Esophagus squamous epithelium (tissue), 5 donors: Measurements from ENCODE around the gene IFNA14. TPM values are rescaled to one million over a fixed set of nuclear protein-coding genes. Genes with fewer than 3 reads are reported as not detected.

Experiments used
- DNase-seq: peaks from one replicate; lab custom pipeline; 2025; lab: John Stamatoyannopoulos, UW
- H3K27ac ChIP-seq, 4 donors: fragments of 200-600 bp; sonication (generic); one replicate each; pipeline ENCODE4 v1.5.1; 2016 to 2019; ENCODE audit warnings: mild to moderate bottlenecking in 1 of 4
- H3K27me3 ChIP-seq, 4 donors: fragments of 200-600 bp; sonication (generic); 1 replicate in 3 of 4; 2 replicates in 1 of 4; pipeline versions ENCODE4 v1.5.1 to v1.6.0; 2017 to 2021; ENCODE audit warnings: antibody characterized with exemption in 1 of 4
- H3K36me3 ChIP-seq, 3 donors: fragments of 200-600 bp; sonication (generic); one replicate each; pipeline ENCODE4 v1.5.1; 2016 to 2019
- H3K4me1 ChIP-seq, 3 donors: fragments of 200-600 bp; sonication (generic); one replicate each; pipeline ENCODE4 v1.5.1; 2017 to 2019
- H3K4me3 ChIP-seq, 4 donors: fragments of 200-600 bp; sonication (generic); 1 replicate in 3 of 4; 2 replicates in 1 of 4; pipeline ENCODE4 v1.5.1; 2016 to 2019; ENCODE audit warnings: mild to moderate bottlenecking in 2 of 4, moderate library complexity in 1 of 4
- H3K9me3 ChIP-seq, 3 donors: fragments of 200-600 bp; sonication (generic); one replicate each; pipeline ENCODE4 v1.5.1; 2016 to 2019
- CTCF ChIP-seq, 6 experiments: fragments of 450-650 bp in 4 of 6; fragments of 200-600 bp in 2 of 6; sonication (generic) in 2 of 6; IDR thresholded peaks; one replicate each; pipeline ENCODE4 v1.5.1; 2016 to 2019; ENCODE audit warnings: antibody characterized with exemption in 6 of 6, mild to moderate bottlenecking in 4 of 6, moderate library complexity in 4 of 6
- POLR2A ChIP-seq, 4 donors: fragments of 450-650 bp; IDR thresholded peaks; one replicate each; pipeline ENCODE4 v1.6.1; 2017; ENCODE audit warnings: antibody characterized with exemption in 4 of 4, mild to moderate bottlenecking in 4 of 4, moderate library complexity in 3 of 4
- WGBS, 2 donors: methylation state at CpG; one replicate each; pipeline ENCODE4 v1.1.5; 2018; 5-methylcytosine and 5-hydroxymethylcytosine counted together
- intact Hi-C: fragments of 100-400 bp; cut with DNase I; formaldehyde crosslinking; loops from one replicate; pipeline ENCODE4 v1.15.0; 2022
- total RNA-seq, 4 donors: library from RNA; depleted of rRNA; stranded (reverse); fragments of >200 nt; gene quantifications; one replicate each; pipeline ENCODE4 v1.1.0, GENCODE V29; 2016
- donor health status: DM: yes; HTN: yes; CAD: no.

IFNA14 gene
- total RNA-seq, 4 donors from 2014 or later = not detected

DNA sequence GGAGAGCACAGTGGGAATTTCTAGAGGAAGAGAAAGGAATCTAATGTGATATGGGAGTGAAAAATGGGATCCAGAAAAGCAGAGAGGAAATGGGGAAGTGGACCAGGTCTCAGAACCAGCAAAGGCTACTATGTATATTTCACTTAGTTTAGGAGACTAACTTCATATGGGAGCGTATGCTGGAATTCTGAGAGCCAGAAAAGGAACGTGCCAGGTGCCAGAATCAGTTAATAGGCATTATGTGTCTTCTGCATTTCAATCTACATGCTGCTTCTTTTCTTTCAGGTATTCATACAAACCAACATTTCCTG, 28.5 kb upstream of the IFNA14 start:
- peaks cover 0 to 3% (median 0%) of the 10 kb centered on the region in 4 donors for H3K27me3 ChIP-seq
- H3K4me3 ChIP-seq = no peak overlapping the region
- H3K27ac ChIP-seq = peak overlapping the region in 1 of 4 donors; percentile 25
- WGBS, 2 donors = 23 to 44% methylated on average over 2 of the region's 2 CpGs
- H3K4me1 ChIP-seq = peaks cover 0 to 49% (median 14%) of the 10 kb centered on the region in 3 donors
- intact Hi-C loops = no loop called here
- no peak for DNase-seq
- H3K36me3 ChIP-seq = no peaks in the 10 kb centered on the region
- TF ChIP-seq CTCF (IDR thresholded peaks at IDR 0.05) (no peak), POLR2A (IDR thresholded peaks at IDR 0.05) (no peak)
- H3K9me3 ChIP-seq = peaks cover 0 to 6% (median 0%) of the 10 kb centered on the region in 3 donors

DNA sequence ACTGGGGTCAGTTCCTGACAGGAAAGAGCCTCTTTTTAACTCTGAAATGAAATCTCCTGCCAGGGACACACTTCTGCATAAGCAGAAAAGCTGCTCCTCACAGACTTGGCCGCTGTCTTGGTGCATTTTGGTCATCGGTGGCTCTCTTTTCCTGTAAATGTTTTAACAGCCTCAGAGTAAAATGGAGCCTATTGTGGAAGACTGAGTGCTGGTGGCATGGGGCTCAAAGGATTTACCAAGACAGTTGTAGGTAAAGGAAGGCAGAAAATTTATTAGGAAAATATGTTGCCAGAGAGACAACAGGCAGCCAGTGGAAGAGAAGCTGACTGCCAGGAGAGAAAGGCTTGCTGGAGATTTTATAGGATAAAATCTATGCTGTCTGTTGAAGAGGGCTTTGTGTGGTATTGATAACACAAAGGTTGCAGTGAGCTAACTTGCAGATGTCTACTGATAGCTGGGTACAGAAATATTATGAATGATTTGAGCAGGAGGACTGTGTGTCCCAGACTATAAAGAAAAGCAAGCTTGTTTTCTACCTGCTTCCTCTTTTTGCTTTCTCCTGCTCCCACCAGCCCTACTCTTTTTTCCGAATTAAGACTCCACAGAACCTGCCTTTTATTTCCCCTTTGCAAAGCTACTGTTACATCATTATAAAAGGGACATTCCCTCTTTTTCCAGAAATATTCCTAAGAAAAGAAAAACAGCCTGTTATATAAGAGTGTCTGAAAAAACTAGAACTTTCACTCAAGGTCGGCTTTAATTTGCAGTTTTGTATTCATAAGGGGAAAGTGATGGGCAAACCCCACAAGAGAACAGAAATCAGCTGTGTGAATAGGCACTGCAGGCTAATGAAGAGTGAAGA, 27.9 kb upstream of the IFNA14 start:
- intact Hi-C loops = no loop called here

DNA sequence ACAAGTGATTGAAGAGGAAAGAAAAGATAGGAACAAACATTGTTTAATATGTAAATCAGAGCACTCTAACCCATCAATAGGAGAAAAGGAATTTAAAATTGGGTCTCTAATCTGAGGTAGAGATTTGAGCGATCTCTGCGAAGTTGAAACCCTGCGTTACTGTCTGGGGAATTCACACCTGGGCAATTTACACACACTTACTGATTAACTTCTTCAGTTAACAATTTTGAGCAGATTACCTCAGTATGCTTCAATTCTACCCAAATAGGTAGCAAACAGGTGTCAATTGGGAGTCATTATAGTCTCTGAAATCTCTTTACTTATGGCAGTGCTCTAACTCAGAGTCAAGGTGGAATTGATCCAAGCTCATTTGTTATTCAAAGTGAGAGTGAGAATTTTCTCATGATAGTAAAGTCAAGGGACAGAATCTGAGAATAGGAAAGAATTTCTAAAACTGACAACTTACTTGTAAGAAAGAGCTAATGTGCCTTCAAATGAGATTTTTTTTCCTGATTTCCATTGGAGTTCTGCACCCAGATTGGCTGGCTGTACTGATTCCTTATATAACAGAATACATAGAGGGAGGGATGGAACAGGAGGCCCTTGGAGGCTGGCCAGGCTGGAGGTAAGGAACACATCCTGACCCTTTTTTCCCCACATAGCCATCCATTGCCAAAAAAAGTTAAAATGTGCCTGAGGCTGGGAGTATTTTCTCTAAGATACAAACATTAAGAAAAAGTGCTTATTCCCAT, 27.1 kb upstream of the IFNA14 start:
- WGBS, 2 donors = 40% methylated on average over 3 of the region's 3 CpGs
- H3K27ac ChIP-seq = peak overlapping the region in 1 of 4 donors; percentile 25
- peaks cover 0 to 49% (median 14%) of the 10 kb centered on the region in 3 donors for H3K4me1 ChIP-seq
- H3K4me3 ChIP-seq = no peak overlapping the region
- TF ChIP-seq CTCF (IDR thresholded peaks at IDR 0.05) (no peak), POLR2A (IDR thresholded peaks at IDR 0.05) (no peak)
- intact Hi-C loops = no loop called here
- DNase-seq = no peak
- H3K36me3 ChIP-seq = no peaks in the 10 kb centered on the region
- H3K9me3 ChIP-seq = peaks cover 0 to 6% (median 0%) of the 10 kb centered on the region in 3 donors
- peaks cover 0 to 3% (median 0%) of the 10 kb centered on the region in 4 donors for H3K27me3 ChIP-seq

More for the DNA sequence above, 27.9 kb upstream of the IFNA14 start:
- peaks cover 0 to 49% (median 14%) of the 10 kb centered on the region in 3 donors for H3K4me1 ChIP-seq
- no peak overlapping the region for H3K4me3 ChIP-seq
- WGBS, 2 donors = 18 to 36% methylated on average over 4 of the region's 4 CpGs
- TF ChIP-seq POLR2A (IDR thresholded peaks at IDR 0.05) (no peak), CTCF (IDR thresholded peaks at IDR 0.05) (no peak)
- no peak for DNase-seq
- no peaks in the 10 kb centered on the region for H3K36me3 ChIP-seq
- H3K27ac ChIP-seq = peak overlapping the region in 1 of 4 donors; percentile 25
- peaks cover 0 to 3% (median 0%) of the 10 kb centered on the region in 4 donors for H3K27me3 ChIP-seq
- peaks cover 0 to 6% (median 0%) of the 10 kb centered on the region in 3 donors for H3K9me3 ChIP-seq

DNA sequence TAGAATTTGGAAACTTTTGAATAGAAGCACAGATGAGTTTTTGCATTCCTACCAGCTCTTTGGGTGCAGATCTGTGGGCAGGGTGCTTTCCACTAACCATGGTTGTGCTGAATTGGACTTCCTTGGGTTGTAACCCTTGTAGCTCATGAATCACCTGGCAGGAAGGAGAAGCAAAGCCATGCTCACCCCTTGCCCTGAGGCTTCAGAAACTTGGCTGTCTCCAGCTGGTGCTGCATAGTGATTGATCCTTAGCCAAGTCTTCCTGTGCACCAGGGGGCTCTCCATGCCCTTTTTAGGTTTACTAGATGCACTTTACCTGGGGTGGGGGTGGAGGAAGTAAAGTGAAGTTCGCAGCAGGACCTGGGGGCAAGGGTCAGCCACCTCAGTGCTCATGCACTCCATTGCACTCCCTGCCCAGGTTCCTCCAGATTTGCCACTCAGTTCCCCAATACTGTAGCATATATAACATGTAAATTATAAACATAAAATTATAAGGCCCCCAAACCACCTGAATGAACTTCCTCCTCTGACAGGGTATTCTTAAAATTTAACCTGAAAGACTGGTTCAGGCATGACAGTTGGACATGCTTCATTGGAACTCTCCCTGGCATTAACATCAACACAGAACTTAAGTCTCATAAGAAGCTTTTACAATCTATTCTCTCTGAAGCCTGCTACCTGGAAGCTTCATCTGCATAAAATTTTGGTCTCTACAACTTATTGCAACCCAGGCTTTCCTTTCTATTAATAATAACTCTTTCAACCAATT, 25.8 kb upstream of the IFNA14 start:
- intact Hi-C loops = no loop called here
- peaks cover 0 to 3% (median 0%) of the 10 kb centered on the region in 4 donors for H3K27me3 ChIP-seq
- H3K27ac ChIP-seq = peak overlapping the region; percentile 19 to 85 (median 58)
- no peak for DNase-seq
- no peak overlapping the region for H3K4me3 ChIP-seq
- peaks cover 0 to 49% (median 14%) of the 10 kb centered on the region in 3 donors for H3K4me1 ChIP-seq
- WGBS, 2 donors = 0% methylated on average over 1 of the region's 1 CpG; no CpG with 5 or more reads in 1 of the 2 donors
- H3K36me3 ChIP-seq = no peaks in the 10 kb centered on the region
- no peaks in the 10 kb centered on the region for H3K9me3 ChIP-seq
- no peak for TF ChIP-seq CTCF (IDR thresholded peaks at IDR 0.05)
- no peak for TF ChIP-seq POLR2A (IDR thresholded peaks at IDR 0.05)
